T-cell (primary cell): ENCODE data around the gene TTPAL. TPM values are rescaled to one million over a fixed set of nuclear protein-coding genes. Genes with fewer than 3 reads are reported as not detected.

Experiments
- ATAC-seq, 4 experiments: fragments of 200-7000 bp in 3 of 4; fragments of 150-1000 bp in 1 of 4; cut with Tn5 transposase; replicated peaks in 1 of 4; 1 replicate in 3 of 4; 2 replicates in 1 of 4; pipeline ENCODE4 v1.10.0; 2021; ENCODE audit warnings: moderate library complexity in 3 of 4, mild to moderate bottlenecking in 2 of 4, moderate number of reproducible peaks in 1 of 4
- CTCF ChIA-PET, 2 donors: fragments of 300-600 bp; sonication (Branson Sonifier 250); formaldehyde crosslinking; loops; one replicate each; lab custom pipeline; 2022; ENCODE audit warnings: antibody characterized with exemption in 2 of 2; lab: Charles Lee
- POLR2A ChIA-PET, 2 donors: fragments of 300-600 bp; sonication (Branson Sonifier 250); formaldehyde crosslinking; loops; one replicate each; lab custom pipeline; 2022; ENCODE audit warnings: antibody characterized with exemption in 2 of 2; lab: Charles Lee
- DNase-seq, 35 experiments: peaks; one replicate each; pipeline versions ENCODE4 v3.0.0 to v3.0.0-alpha.2; 2013 to 2023
- H3K27ac ChIP-seq: one replicate; pipeline ENCODE4 v1.5.1; 2013; ENCODE audit warnings: low read length
- H3K27me3 ChIP-seq, 2 experiments: replicated peaks in 1 of 2; 1 replicate in 1 of 2; 2 replicates in 1 of 2; pipeline versions ENCODE4 v1.6.1 to v1.7.0; 2013; ENCODE audit warnings: low read length in 1 of 2, mixed read lengths in 1 of 2; ENCODE audit not compliant: control insufficient read depth in 2 of 2, insufficient read depth in 2 of 2; ENCODE audit errors: extremely low read depth in 1 of 2
- H3K36me3 ChIP-seq, 2 donors: 1 replicate in 1 of 2; 2 replicates in 1 of 2; pipeline versions ENCODE4 v1.6.1 to v1.7.0; 2013; ENCODE audit warnings: low read length in 1 of 2; ENCODE audit not compliant: control insufficient read depth in 2 of 2, insufficient read depth in 1 of 2; ENCODE audit errors: extremely low read depth in 1 of 2
- H3K4me1 ChIP-seq, 2 experiments: 1 replicate in 1 of 2; 2 replicates in 1 of 2; pipeline versions ENCODE4 v1.6.1 to v1.7.0; 2013; ENCODE audit warnings: low read length in 2 of 2, mixed read lengths in 1 of 2; ENCODE audit not compliant: insufficient read depth in 2 of 2, control insufficient read depth in 1 of 2; ENCODE audit errors: extremely low read depth in 1 of 2
- H3K4me3 ChIP-seq, 2 donors: 1 replicate in 1 of 2; 2 replicates in 1 of 2; pipeline versions ENCODE4 v1.5.1 to v1.7.0; 2013; ENCODE audit warnings: mild to moderate bottlenecking in 2 of 2, low read length in 1 of 2, moderate library complexity in 1 of 2; ENCODE audit not compliant: control insufficient read depth in 1 of 2; ENCODE audit errors: extremely low read depth in 1 of 2
- H3K9me3 ChIP-seq: 2 replicates; pipeline ENCODE4 v1.7.0; 2013
- H3K27ac Mint-ChIP-seq, 2 donors: one replicate each; pipeline ENCODE4 v1.8.0; 2020 to 2021; ENCODE audit warnings: mild to moderate bottlenecking in 2 of 2, mixed read lengths in 2 of 2
- H3K27me3 Mint-ChIP-seq, 2 donors: one replicate each; pipeline ENCODE4 v1.8.0; 2021 to 2022; ENCODE audit warnings: mixed read lengths in 2 of 2
- H3K36me3 Mint-ChIP-seq: one replicate; pipeline ENCODE4 v1.8.0; 2021; ENCODE audit warnings: mixed read lengths
- H3K4me1 Mint-ChIP-seq, 3 donors: one replicate each; pipeline ENCODE4 v1.8.0; 2020 to 2022; ENCODE audit warnings: mixed read lengths in 3 of 3, mild to moderate bottlenecking in 1 of 3
- H3K4me3 Mint-ChIP-seq, 3 donors: one replicate each; pipeline ENCODE4 v1.8.0; 2020 to 2022; ENCODE audit warnings: mild to moderate bottlenecking in 3 of 3, mixed read lengths in 3 of 3, moderate library complexity in 3 of 3
- H3K9me3 Mint-ChIP-seq, 3 donors: one replicate each; pipeline ENCODE4 v1.8.0; 2020 to 2022; ENCODE audit warnings: mixed read lengths in 3 of 3
- WGBS: methylation state at CpG from one replicate; pipeline ENCODE4 v1.1.5; 2013; ENCODE audit warnings: missing lambda C conversion rate; ENCODE audit not compliant: insufficient coverage; 5-methylcytosine and 5-hydroxymethylcytosine counted together
- total RNA-seq, 35 experiments: library from RNA in 6 of 35; stranded (reverse) in 6 of 35; fragments of 120-200 nt in 1 of 35; gene quantifications; one replicate each; pipeline versions ENCODE4 v1.2.1 to v1.2.4 and lab custom pipeline; 2013 to 2026

The TTPAL gene
- total RNA-seq, 5 donors from 2014 or later (not counting 1 experiment from before 2014, with no cell fraction given): 14.6 to 19.2 (median 16.8) TPM

- no CpG with 5 or more reads among the region's 8 CpGs for WGBS
- DNase-seq (no peak), ATAC-seq (no peak)
- Mint-ChIP-seq H3K27me3 (peaks cover 3 to 8% of the 10 kb centered on the region in 2 donors), H3K36me3 (no peaks in the 10 kb centered on the region), H3K9me3 (no peaks in the 10 kb centered on the region), H3K4me1 (no peaks in the 10 kb centered on the region), H3K27ac (no peak overlapping the region), H3K4me3 (no peak overlapping the region)
- ChIA-PET CTCF (no interaction called here), POLR2A (no interaction called here)
- H3K4me1 ChIP-seq: no peaks in the 10 kb centered on the region
- H3K27me3 ChIP-seq: peaks cover 0 to 22% of the 10 kb centered on the region in 2 experiments
- H3K27ac ChIP-seq: no peak overlapping the region
- H3K4me3 ChIP-seq: no peak overlapping the region
- no peaks in the 10 kb centered on the region for H3K36me3 ChIP-seq
- H3K9me3 ChIP-seq: no peaks in the 10 kb centered on the region
Measured at GRCh38 chr20:44432618-44433577, 42.8 kb upstream of the TTPAL start.

GRCh38 chr20:44433751-44434538, 41.7 kb upstream of the TTPAL start:
- ATAC-seq (no peak), DNase-seq (no peak)
- no peak overlapping the region for H3K4me3 ChIP-seq
- WGBS: 84% methylated on average over 16 of the region's 24 CpGs
- H3K36me3 ChIP-seq: no peaks in the 10 kb centered on the region
- no peaks in the 10 kb centered on the region for H3K36me3 Mint-ChIP-seq
- ChIA-PET POLR2A (no interaction called here), CTCF (no interaction called here)
- peaks cover 0 to 22% of the 10 kb centered on the region in 2 experiments for H3K27me3 ChIP-seq
- H3K27ac ChIP-seq: no peak overlapping the region
- no peak overlapping the region for H3K4me3 Mint-ChIP-seq
- H3K27me3 Mint-ChIP-seq: peaks cover 3 to 8% of the 10 kb centered on the region in 2 donors
- H3K4me1 Mint-ChIP-seq: no peaks in the 10 kb centered on the region
- H3K9me3 Mint-ChIP-seq: no peaks in the 10 kb centered on the region
- H3K27ac Mint-ChIP-seq: no peak overlapping the region
- no peaks in the 10 kb centered on the region for H3K9me3 ChIP-seq
- H3K4me1 ChIP-seq: no peaks in the 10 kb centered on the region

- ChIA-PET CTCF (interaction anchor here in 1 of 2 donors (0.9 kb wide), 1 partner anchor 150 kb away, joined by 3 read pairs; no protein-coding TSS in a partner anchor), POLR2A (interaction anchor here in 1 of 2 donors (0.5 kb wide), 1 partner anchor 167 kb away, joined by 7 read pairs; no protein-coding TSS in a partner anchor)
- H3K36me3 Mint-ChIP-seq: no peaks in the 10 kb centered on the region
- no peaks in the 10 kb centered on the region for H3K4me1 Mint-ChIP-seq
- Histone ChIP-seq H3K4me3 (no peak overlapping the region), H3K27me3 (peaks cover 0 to 21% of the 10 kb centered on the region in 2 experiments), H3K27ac (no peak overlapping the region), H3K4me1 (no peaks in the 10 kb centered on the region), H3K9me3 (no peaks in the 10 kb centered on the region), H3K36me3 (no peaks in the 10 kb centered on the region)
- peaks cover 3 to 13% of the 10 kb centered on the region in 2 donors for H3K27me3 Mint-ChIP-seq
- no peak overlapping the region for H3K27ac Mint-ChIP-seq
- H3K9me3 Mint-ChIP-seq: no peaks in the 10 kb centered on the region
- WGBS: 30% methylated on average over 2 of the region's 12 CpGs
- no peak overlapping the region for H3K4me3 Mint-ChIP-seq
- DNase-seq (no peak), ATAC-seq (no peak)
Measured at GRCh38 chr20:44435630-44436335, 39.9 kb upstream of the TTPAL start.

GRCh38 chr20:44436393-44436792, 39.3 kb upstream of the TTPAL start:
- H3K27ac ChIP-seq: no peak overlapping the region
- Mint-ChIP-seq H3K27ac (no peak overlapping the region), H3K27me3 (peaks cover 3 to 13% of the 10 kb centered on the region in 2 donors), H3K9me3 (no peaks in the 10 kb centered on the region), H3K4me3 (no peak overlapping the region), H3K4me1 (no peaks in the 10 kb centered on the region), H3K36me3 (no peaks in the 10 kb centered on the region)
- DNase-seq (no peak), ATAC-seq (no peak)
- H3K36me3 ChIP-seq: no peaks in the 10 kb centered on the region
- no peaks in the 10 kb centered on the region for H3K4me1 ChIP-seq
- 87% methylated on average over 11 of the region's 12 CpGs for WGBS
- no peaks in the 10 kb centered on the region for H3K9me3 ChIP-seq
- CTCF ChIA-PET: no interaction called here
- POLR2A ChIA-PET: no interaction called here
- peaks cover 0 to 19% of the 10 kb centered on the region in 2 experiments for H3K27me3 ChIP-seq
- no peak overlapping the region for H3K4me3 ChIP-seq

GRCh38 chr20:44437497-44437896, 38.2 kb upstream of the TTPAL start:
- Histone ChIP-seq H3K27ac (no peak overlapping the region), H3K9me3 (no peaks in the 10 kb centered on the region), H3K4me3 (no peak overlapping the region), H3K4me1 (no peaks in the 10 kb centered on the region), H3K36me3 (no peaks in the 10 kb centered on the region), H3K27me3 (peaks cover 0 to 13% of the 10 kb centered on the region in 2 experiments)
- no peak overlapping the region for H3K27ac Mint-ChIP-seq
- peaks cover 3 to 11% of the 10 kb centered on the region in 2 donors for H3K27me3 Mint-ChIP-seq
- no peaks in the 10 kb centered on the region for H3K9me3 Mint-ChIP-seq
- ATAC-seq: no peak
- no peaks in the 10 kb centered on the region for H3K36me3 Mint-ChIP-seq
- no CpG with 5 or more reads among the region's 5 CpGs for WGBS
- H3K4me1 Mint-ChIP-seq: no peaks in the 10 kb centered on the region
- ChIA-PET CTCF (no interaction called here), POLR2A (no interaction called here)
- H3K4me3 Mint-ChIP-seq: no peak overlapping the region
- no peak for DNase-seq

GRCh38 chr20:44438782-44439181, 36.9 kb upstream of the TTPAL start:
- Histone ChIP-seq H3K9me3 (no peaks in the 10 kb centered on the region), H3K36me3 (no peaks in the 10 kb centered on the region), H3K27ac (no peak overlapping the region), H3K4me3 (no peak overlapping the region), H3K27me3 (peaks cover 0 to 11% of the 10 kb centered on the region in 2 experiments), H3K4me1 (no peaks in the 10 kb centered on the region)
- Mint-ChIP-seq H3K27me3 (peaks cover 3 to 4% of the 10 kb centered on the region in 2 donors), H3K36me3 (no peaks in the 10 kb centered on the region), H3K27ac (no peak overlapping the region), H3K4me1 (no peaks in the 10 kb centered on the region), H3K9me3 (no peaks in the 10 kb centered on the region), H3K4me3 (no peak overlapping the region)
- WGBS: 75% methylated on average over 3 of the region's 4 CpGs
- ATAC-seq: no peak
- ChIA-PET CTCF (no interaction called here), POLR2A (no interaction called here)
- no peak for DNase-seq
